ENCODE results near the gene SVOP.

DNA sequence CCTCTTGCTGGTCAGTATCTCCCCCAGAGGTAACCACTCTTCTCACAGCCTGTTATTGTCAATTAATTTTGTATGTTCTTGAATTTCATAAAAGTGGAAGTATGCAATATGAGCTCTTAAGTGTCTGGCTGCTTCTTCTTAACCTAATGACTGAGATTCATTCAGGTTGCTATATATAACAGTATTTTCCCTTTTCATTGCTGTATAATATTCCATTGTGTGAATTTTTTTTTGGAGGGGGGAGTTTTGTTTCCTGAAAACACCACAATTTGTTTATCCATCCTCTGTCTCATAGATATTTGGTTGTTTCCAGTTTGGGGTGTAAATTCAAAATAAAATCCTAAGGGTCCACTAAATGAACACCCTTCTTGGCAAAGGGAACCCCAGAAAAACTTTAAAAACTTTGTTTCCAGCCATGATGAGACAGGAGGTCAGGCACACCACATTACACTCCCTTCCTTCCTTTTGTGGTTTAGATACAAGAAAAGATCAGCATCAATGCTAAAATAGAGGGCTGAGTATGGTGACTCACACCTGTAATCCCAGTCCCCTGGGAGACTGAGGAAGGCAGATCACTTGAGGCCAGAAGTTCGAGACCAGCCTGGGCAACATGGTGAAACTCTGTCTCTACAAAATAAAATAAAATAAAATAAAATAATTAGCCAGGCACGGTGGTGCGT is 145.0 kb downstream of the SVOP start:
- TF ChIP-seq EZH2phosphoT487 (IDR thresholded peaks at IDR 0.05; ENCODE audit: insufficient read depth, low read depth): no peak
- no peak for TF ChIP-seq EZH2 (IDR thresholded peaks at IDR 0.05; ENCODE audit: insufficient read depth, poor library complexity, severe bottlenecking)
